ENCODE data around the gene ZNF718.
"Not testable (repeated sequence)": the region's sequence is repeated elsewhere in the genome, so short reads cannot be mapped to it uniquely, and the experiment has no call there.

Gene ZNF718

DNA sequence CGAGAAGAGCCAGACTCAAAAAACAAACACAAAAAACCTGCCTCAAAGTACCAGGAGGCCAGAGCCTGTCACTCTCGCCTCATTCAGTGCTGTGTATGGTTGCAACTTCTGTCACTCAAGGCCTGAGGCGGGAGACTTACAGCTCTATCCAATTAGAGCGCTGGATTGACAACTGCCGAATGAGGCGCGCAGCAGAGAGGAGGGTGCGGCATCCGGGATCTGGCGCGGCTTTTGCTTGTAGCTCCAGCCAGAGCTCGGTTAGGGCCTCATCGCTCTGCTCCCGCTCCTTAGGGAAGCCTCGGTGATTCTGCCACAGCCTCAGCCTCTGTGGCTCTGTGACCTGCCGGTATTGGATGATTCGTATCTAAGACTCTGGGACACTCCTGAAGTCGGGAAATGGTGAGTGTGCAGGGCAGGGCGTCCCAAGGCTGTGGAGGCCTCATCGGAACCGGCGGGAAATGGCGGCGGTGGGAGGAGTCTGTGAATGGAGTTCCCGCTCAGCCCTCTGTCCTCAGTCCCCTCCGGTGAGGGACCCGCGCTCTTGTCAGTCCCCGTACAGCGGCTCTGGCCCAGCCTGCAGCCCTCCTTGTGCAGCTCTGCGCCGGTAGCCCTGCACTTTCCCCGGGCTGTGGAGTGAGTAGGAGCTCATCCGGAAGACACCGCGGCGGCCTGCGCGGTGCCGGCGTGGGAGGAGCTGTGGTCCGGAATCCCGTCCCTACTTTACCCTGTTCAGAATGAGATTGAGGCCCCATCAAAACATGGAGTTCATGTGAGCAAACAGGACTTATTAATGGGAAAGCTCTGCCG is at the start of gene ZNF718:
Gene ZNF718, plus strand, starts transcription at position 227 of the 807 bp plus-strand sequence. Its CDS starts 170 bp downstream, at position 397.
- peak; percentile 86 to 92 for DNase-seq
- TF ChIP-seq POLR2A (IDR thresholded peaks at IDR 0.05; ENCODE audit: low read length) (peak; percentile 91), GATA1 (IDR thresholded peaks at IDR 0.05; ENCODE audit: low read depth, low read length) (no peak)

DNA sequence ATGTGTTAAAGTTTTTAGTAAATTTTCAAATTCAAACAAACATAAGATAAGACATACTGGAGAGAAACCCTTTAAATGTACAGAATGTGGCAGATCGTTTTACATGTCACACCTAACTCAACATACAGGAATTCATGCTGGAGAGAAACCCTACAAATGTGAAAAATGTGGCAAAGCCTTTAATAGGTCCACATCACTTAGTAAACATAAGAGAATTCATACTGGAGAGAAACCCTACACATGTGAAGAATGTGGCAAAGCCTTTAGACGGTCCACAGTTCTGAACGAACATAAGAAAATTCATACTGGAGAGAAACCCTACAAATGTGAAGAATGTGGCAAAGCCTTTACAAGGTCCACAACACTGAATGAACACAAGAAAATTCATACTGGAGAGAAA is 38.4 kb upstream of the ZNF718 start:
- TF ChIP-seq POLR2A (IDR thresholded peaks at IDR 0.05; ENCODE audit: low read length) (no peak), GATA1 (IDR thresholded peaks at IDR 0.05; ENCODE audit: low read depth, low read length) (no peak)
- no peak for DNase-seq

DNA sequence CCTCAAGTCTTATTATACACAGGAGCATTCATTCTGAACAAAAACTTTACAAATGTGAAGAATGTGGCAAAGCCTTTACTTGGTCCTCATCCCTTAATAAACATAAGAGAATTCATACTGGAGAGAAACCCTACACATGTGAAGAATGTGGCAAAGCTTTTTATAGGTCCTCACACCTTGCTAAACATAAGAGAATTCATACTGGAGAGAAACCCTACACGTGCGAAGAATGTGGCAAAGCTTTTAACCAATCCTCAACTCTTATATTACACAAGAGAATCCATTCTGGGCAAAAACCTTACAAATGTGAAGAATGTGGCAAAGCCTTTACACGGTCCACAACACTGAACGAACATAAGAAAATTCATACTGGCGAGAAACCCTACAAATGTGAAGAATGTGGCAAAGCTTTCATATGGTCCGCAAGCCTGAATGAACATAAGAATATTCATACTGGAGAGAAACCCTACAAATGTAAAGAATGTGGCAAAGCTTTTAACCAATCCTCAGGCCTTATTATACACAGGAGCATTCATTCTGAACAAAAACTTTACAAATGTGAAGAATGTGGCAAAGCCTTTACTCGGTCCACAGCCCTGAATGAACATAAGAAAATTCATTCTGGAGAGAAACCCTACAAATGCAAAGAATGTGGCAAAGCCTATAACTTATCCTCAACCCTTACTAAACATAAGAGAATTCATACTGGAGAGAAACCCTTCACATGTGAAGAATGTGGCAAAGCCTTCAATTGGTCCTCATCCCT is 37.6 kb upstream of the ZNF718 start:
- DNase-seq: not testable (repeated sequence)

DNA sequence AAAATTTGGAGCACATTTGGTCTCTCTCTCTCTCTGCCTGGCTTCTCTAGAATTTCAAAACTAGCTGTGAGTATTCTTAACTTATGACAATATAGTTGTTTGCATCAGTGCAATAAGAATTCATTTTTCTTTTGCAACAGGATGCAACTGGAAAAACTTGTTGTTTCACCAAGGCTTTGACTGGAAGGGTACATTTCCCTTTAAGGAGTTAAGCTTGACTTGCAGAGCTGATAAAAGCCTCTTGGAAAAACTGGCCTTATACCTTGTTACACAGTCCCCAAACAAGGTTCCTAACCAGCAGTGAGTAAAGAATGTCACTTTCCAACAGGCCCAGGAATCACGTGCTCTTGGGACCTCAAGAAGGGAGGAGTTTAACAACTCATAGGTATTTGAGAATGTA is 25.9 kb upstream of the ZNF718 start:
- DNase-seq: no peak
- no peak for TF ChIP-seq GATA1 (IDR thresholded peaks at IDR 0.05; ENCODE audit: low read depth, low read length)
- TF ChIP-seq POLR2A (IDR thresholded peaks at IDR 0.05; ENCODE audit: low read length): no peak

- no peak for DNase-seq
- no peak for TF ChIP-seq GATA1 (IDR thresholded peaks at IDR 0.05; ENCODE audit: low read depth, low read length)
- TF ChIP-seq POLR2A (IDR thresholded peaks at IDR 0.05; ENCODE audit: low read length): no peak
These were observed 24.4 kb upstream of the ZNF718 start for GRCh38 chr4:99863-100262.

DNA sequence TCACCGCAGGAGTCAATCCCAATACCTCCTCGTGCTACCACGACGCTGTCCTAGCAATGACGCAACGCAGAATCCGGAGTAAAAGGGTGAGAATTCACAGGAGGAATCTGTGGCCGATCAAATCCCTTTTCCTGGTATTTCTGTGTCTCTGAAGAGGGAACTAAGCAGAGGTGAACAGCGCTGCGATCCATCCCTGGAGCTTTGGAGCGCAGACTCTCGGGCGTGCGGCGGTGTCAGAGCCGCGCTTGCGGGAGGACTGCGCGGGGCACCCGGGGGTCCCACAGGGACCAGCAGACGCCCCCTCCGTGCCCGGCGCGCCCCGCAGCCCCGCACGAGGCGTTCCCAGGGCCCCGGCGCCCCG is 17.2 kb upstream of the ZNF718 start:
- DNase-seq: no peak
- TF ChIP-seq POLR2A (IDR thresholded peaks at IDR 0.05; ENCODE audit: low read length) (no peak), GATA1 (IDR thresholded peaks at IDR 0.05; ENCODE audit: low read depth, low read length) (no peak)

- no peak for TF ChIP-seq POLR2A (IDR thresholded peaks at IDR 0.05; ENCODE audit: low read length)
- DNase-seq: no peak
These were observed 16.6 kb upstream of the ZNF718 start for GRCh38 chr4:107444-108429.

DNA sequence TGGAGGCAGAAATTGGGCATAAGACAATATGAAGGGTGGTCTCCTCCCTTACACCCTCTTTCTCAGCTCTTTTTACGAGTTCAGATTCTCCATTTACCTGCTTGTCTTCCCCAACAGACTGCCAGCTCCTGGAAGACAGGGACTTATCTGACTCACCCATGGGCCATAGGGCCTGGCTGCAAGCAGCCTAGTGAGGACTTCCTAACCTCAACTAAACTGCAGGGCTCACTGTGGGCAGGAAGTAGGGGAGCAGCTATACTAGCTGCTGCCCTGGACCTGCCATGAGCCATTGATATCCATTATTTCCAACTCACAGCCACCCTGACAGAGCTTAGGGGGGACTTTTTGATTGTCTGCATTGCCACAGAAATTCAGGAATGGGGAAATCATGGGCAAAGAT is 11.5 kb upstream of the ZNF718 start:
- TF ChIP-seq GATA1 (IDR thresholded peaks at IDR 0.05; ENCODE audit: low read depth, low read length): no peak
- no peak for TF ChIP-seq POLR2A (IDR thresholded peaks at IDR 0.05; ENCODE audit: low read length)
- DNase-seq: no peak

DNA sequence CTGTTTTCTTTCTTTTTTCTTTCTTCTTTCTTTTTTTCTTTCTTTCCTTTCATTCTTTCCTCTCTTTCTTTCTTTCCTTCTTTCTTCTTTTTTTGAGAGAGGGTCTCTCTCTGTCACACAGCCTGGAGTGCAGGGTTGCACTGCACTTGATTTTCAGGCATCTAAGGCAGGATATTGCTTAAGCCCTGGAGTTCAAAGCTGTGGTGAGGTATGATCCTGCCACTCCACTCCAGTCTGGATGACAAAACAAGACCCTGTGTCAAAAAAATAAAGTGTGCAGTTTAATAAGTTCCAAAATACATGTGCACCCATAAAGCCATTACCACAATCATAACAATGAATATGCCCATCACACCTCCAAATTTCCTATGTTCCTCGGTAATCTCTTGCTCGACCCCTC is 10.6 kb upstream of the ZNF718 start:
- DNase-seq: no peak
- TF ChIP-seq GATA1 (IDR thresholded peaks at IDR 0.05; ENCODE audit: low read depth, low read length): no peak
- no peak for TF ChIP-seq POLR2A (IDR thresholded peaks at IDR 0.05; ENCODE audit: low read length)

DNA sequence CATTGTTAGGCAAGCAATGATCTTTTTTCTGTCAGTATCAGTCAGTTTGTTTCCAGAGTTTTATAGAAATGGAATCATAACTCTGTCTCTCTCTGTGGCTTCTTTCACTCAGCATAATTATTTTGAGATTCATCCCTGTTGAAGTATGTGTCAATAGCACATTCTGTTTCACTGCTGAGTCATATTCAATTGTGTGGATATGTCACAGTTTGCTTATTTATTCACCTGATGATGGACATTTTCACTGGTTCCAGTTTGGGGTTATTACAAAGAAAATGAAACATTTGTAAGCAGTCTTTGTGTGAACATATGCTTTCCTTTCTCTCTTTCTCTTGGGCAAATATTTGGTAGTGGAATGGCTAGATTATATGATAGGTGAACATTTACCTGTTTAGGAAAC is 10.2 kb upstream of the ZNF718 start:
- no peak for DNase-seq
- TF ChIP-seq GATA1 (IDR thresholded peaks at IDR 0.05; ENCODE audit: low read depth, low read length): no peak
- no peak for TF ChIP-seq POLR2A (IDR thresholded peaks at IDR 0.05; ENCODE audit: low read length)

- no peak for DNase-seq
- TF ChIP-seq GATA1 (IDR thresholded peaks at IDR 0.05; ENCODE audit: low read depth, low read length) (no peak), POLR2A (IDR thresholded peaks at IDR 0.05; ENCODE audit: low read length) (no peak)
These were observed 7.8 kb upstream of the ZNF718 start for GRCh38 chr4:116499-116898.

DNA sequence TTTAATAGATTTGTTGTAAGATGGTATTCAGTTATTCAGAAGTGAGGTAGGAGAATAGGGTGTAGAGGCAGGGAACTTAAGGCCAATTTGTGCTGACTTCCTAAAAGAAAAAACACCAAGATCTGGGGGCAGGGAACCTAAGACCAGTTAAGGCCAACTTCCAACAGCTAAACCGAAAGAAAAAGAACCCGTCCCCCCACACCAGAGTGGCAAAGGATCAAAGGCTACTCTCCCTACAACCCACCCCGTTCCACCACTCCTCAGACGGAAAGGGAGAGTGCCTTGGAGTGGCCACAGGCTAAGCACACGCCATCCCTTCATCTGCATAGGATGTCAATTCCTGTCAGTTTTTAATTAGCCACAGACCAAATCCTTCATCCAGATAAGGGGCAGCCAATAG is 3.7 kb upstream of the ZNF718 start:
- TF ChIP-seq GATA1 (IDR thresholded peaks at IDR 0.05; ENCODE audit: low read depth, low read length) (no peak), POLR2A (IDR thresholded peaks at IDR 0.05; ENCODE audit: low read length) (no peak)
- DNase-seq: no peak

- DNase-seq: no peak
- TF ChIP-seq GATA1 (IDR thresholded peaks at IDR 0.05; ENCODE audit: low read depth, low read length) (no peak), POLR2A (IDR thresholded peaks at IDR 0.05; ENCODE audit: low read length) (no peak)
These were observed 2.8 kb upstream of the ZNF718 start for GRCh38 chr4:121408-122084.

- not testable (repeated sequence) for DNase-seq
These were observed 403 bp upstream of the ZNF718 start for GRCh38 chr4:123922-124274.

Data from erythroblast (primary cell).